AG10803 (cell line): ENCODE results near the gene ERG.

ENCODE experiments used
- DNase-seq: peaks from one replicate; pipeline ENCODE4 v3.0.0; 2010; ENCODE audit warnings: low read depth
- H3K4me3 ChIP-seq: 2 replicates; pipeline ENCODE4 v1.5.1; 2011; ENCODE audit warnings: mild to moderate bottlenecking, low read length, control low read depth
- CTCF ChIP-seq: conservative IDR thresholded peaks from 2 replicates; pipeline ENCODE4 v1.5.1; 2011; ENCODE audit warnings: mild to moderate bottlenecking, low read length, control low read depth, inconsistent platforms

The ERG gene

GRCh38 chr21:38417726-38418125 is 80.6 kb downstream of the ERG start:
- DNase-seq = no peak
- no peak overlapping the region for H3K4me3 ChIP-seq
- TF ChIP-seq CTCF = no peak

GRCh38 chr21:38416791-38417190 is 81.5 kb downstream of the ERG start:
- H3K4me3 ChIP-seq = no peak overlapping the region
- no peak for TF ChIP-seq CTCF
- no peak for DNase-seq

GRCh38 chr21:38413958-38414548 is 84.2 kb downstream of the ERG start:
- TF ChIP-seq CTCF = no peak
- H3K4me3 ChIP-seq = no peak overlapping the region
- peak; percentile 21 for DNase-seq

- TF ChIP-seq CTCF = no peak
- no peak overlapping the region for H3K4me3 ChIP-seq
- no peak for DNase-seq
These were observed 87.8 kb downstream of the ERG start for GRCh38 chr21:38410466-38410865.

- H3K4me3 ChIP-seq = no peak overlapping the region
- no peak for TF ChIP-seq CTCF
- DNase-seq = no peak
These were observed 88.4 kb downstream of the ERG start for GRCh38 chr21:38409907-38410306.

GRCh38 chr21:38404177-38404576 is 94.1 kb downstream of the ERG start:
- TF ChIP-seq CTCF = no peak
- DNase-seq = no peak
- H3K4me3 ChIP-seq = no peak overlapping the region

- no peak for TF ChIP-seq CTCF
- no peak for DNase-seq
- no peak overlapping the region for H3K4me3 ChIP-seq
These were observed 95.5 kb downstream of the ERG start for GRCh38 chr21:38402795-38403194.
